KMS-11 (cell line): ENCODE results near the gene GADD45GIP1.

Source experiments
- H2AFZ ChIP-seq: fragments of 200-600 bp; sonication (generic); 2 replicates; pipeline ENCODE4 v1.6.1; 2016; ENCODE audit warnings: antibody characterized with exemption, mixed run types, low read depth
- H3K27ac ChIP-seq: fragments of 200-600 bp; sonication (generic); 2 replicates; pipeline ENCODE4 v1.6.1; 2016; ENCODE audit warnings: mild to moderate bottlenecking, mixed run types
- H3K27me3 ChIP-seq: fragments of 200-600 bp; sonication (generic); 2 replicates; pipeline ENCODE4 v1.6.1; 2017; ENCODE audit warnings: mild to moderate bottlenecking, low read depth, mixed run types, moderate library complexity; ENCODE audit not compliant: insufficient read depth
- H3K36me3 ChIP-seq: fragments of 200-600 bp; sonication (generic); 2 replicates; pipeline ENCODE4 v1.6.1; 2017; ENCODE audit warnings: mild to moderate bottlenecking, mixed run types; ENCODE audit not compliant: insufficient read depth
- H3K4me1 ChIP-seq: fragments of 200-600 bp; sonication (generic); 2 replicates; pipeline ENCODE4 v1.6.1; 2016; ENCODE audit warnings: mild to moderate bottlenecking, low read depth, mixed run types; ENCODE audit not compliant: poor library complexity, severe bottlenecking
- H3K4me2 ChIP-seq: fragments of 200-600 bp; sonication (generic); 2 replicates; pipeline ENCODE4 v1.7.0; 2016; ENCODE audit warnings: mild to moderate bottlenecking, mixed run types
- H3K4me3 ChIP-seq: fragments of 200-600 bp; sonication (generic); IDR thresholded peaks from 2 replicates; pipeline ENCODE4 v1.6.1; 2017; ENCODE audit warnings: low read depth, low read length, mixed read lengths; ENCODE audit not compliant: insufficient read depth
- H3K79me2 ChIP-seq: fragments of 200-600 bp; sonication (generic); 2 replicates; pipeline ENCODE4 v1.6.1; 2016; ENCODE audit warnings: low read depth, mixed run types; ENCODE audit not compliant: insufficient read depth
- H3K9ac ChIP-seq: fragments of 200-600 bp; sonication (generic); 2 replicates; pipeline ENCODE4 v1.6.1; 2016; ENCODE audit warnings: mild to moderate bottlenecking, mixed run types
- H4K20me1 ChIP-seq: fragments of 200-600 bp; sonication (generic); 2 replicates; pipeline ENCODE4 v1.6.1; 2016; ENCODE audit warnings: mild to moderate bottlenecking, mixed run types; ENCODE audit not compliant: insufficient read depth
- TF ChIP-seq, protein P1 (sequence below): fragments of 200-600 bp; sonication (generic); conservative IDR thresholded peaks from 2 replicates; pipeline ENCODE4 v1.6.1; 2017; ENCODE audit warnings: low read depth, mild to moderate bottlenecking, antibody characterized with exemption, low read length, moderate library complexity, mixed read lengths

GADD45GIP1 gene

DNA sequence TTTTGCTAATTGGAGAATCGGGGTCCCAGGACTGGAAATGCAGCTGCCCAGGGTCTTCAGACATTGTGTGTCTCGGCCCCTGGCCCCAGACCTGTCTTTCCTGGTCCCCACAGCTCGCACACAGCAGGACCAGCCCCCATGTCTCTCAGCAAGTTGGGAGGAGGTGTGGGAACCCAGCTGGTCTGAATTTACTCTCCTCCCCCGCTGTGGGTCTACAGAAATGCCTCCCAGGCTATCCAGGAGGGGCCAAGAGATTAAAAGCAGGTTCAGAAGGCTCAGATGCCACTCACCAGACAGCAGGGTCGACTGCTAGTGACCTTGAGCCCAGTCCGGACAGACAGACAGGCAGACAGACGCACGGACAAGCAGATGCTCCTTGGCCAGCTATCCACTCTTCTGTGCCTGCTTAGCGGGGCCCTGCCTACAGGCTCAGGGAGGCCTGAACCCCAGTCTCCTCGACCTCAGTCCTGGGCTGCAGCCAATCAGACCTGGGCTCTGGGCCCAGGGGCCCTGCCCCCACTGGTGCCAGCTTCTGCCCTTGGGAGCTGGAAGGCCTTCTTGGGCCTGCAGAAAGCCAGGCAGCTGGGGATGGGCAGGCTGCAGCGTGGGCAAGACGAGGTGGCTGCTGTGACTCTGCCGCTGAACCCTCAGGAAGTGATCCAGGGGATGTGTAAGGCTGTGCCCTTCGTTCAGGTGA, 12.4 kb upstream of the GADD45GIP1 start, which contains the start of gene DAND5:
DAND5 (plus strand) TSS at position 285 of the 697 bp plus-strand sequence; CDS start at position 370, 85 bp downstream.
- TF ChIP-seq, protein P1, sequence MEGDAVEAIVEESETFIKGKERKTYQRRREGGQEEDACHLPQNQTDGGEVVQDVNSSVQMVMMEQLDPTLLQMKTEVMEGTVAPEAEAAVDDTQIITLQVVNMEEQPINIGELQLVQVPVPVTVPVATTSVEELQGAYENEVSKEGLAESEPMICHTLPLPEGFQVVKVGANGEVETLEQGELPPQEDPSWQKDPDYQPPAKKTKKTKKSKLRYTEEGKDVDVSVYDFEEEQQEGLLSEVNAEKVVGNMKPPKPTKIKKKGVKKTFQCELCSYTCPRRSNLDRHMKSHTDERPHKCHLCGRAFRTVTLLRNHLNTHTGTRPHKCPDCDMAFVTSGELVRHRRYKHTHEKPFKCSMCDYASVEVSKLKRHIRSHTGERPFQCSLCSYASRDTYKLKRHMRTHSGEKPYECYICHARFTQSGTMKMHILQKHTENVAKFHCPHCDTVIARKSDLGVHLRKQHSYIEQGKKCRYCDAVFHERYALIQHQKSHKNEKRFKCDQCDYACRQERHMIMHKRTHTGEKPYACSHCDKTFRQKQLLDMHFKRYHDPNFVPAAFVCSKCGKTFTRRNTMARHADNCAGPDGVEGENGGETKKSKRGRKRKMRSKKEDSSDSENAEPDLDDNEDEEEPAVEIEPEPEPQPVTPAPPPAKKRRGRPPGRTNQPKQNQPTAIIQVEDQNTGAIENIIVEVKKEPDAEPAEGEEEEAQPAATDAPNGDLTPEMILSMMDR, result no peak
- H4K20me1 ChIP-seq, result no peaks in the 10 kb centered on the region
- no peak within 1 kb of the TSS for H3K9ac ChIP-seq
- H3K79me2 ChIP-seq, result no peaks in the 10 kb centered on the region
- no peaks in the 10 kb centered on the region for H3K27me3 ChIP-seq
- H3K4me1 ChIP-seq, result peaks cover 11% of the 10 kb centered on the region
- H2AFZ ChIP-seq, result no peak within 1 kb of the TSS
- no peak within 1 kb of the TSS for H3K27ac ChIP-seq
- no peaks in the 10 kb centered on the region for H3K36me3 ChIP-seq
- H3K4me2 ChIP-seq, result no peak within 1 kb of the TSS
- H3K4me3 ChIP-seq, result no peak within 1 kb of the TSS

DNA sequence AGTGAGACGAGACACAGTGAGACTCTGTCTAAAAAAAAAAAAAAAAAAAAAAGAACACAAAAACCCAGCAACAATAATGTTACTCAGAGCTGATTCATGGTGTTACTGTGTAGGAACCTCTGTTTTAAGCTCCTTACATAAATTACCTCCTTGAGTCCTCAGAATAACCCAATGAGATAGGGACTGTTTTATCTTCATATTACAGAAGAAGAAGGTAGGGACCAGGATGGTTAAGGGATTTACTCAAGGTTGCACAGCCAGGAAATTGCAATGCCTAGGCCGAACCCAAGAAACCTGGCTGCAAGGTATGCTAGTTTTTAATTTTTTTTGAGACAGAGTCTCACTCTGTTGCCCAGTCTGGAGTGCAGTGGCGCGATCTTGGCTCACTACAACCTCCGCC, 10.9 kb upstream of the GADD45GIP1 start:
- no peak overlapping the region for H3K4me2 ChIP-seq
- no peak overlapping the region for H2AFZ ChIP-seq
- H3K9ac ChIP-seq, result no peak overlapping the region
- H3K27me3 ChIP-seq, result peaks cover 2% of the 10 kb centered on the region; the same call in 1 of the 2 replicates
- no peak overlapping the region for H3K4me3 ChIP-seq
- H3K4me1 ChIP-seq, result peaks cover 4% of the 10 kb centered on the region
- no peak overlapping the region for H3K27ac ChIP-seq
- no peaks in the 10 kb centered on the region for H3K79me2 ChIP-seq
- H4K20me1 ChIP-seq, result no peaks in the 10 kb centered on the region
- no peaks in the 10 kb centered on the region for H3K36me3 ChIP-seq
- TF ChIP-seq, protein P1, result no peak

- no peaks in the 10 kb centered on the region for H4K20me1 ChIP-seq
- H2AFZ ChIP-seq, result peak overlapping the region; percentile 99
- TF ChIP-seq, protein P1, result no peak
- H3K79me2 ChIP-seq, result no peaks in the 10 kb centered on the region
- peaks cover 10% of the 10 kb centered on the region; the same call in 1 of the 2 replicates for H3K27me3 ChIP-seq
- H3K9ac ChIP-seq, result peak overlapping the region; percentile 52; the same call in 1 of the 2 replicates
- H3K4me2 ChIP-seq, result peak overlapping the region; percentile 86
- no peaks in the 10 kb centered on the region for H3K36me3 ChIP-seq
- H3K4me3 ChIP-seq, result no peak overlapping the region
- no peak overlapping the region for H3K27ac ChIP-seq
- H3K4me1 ChIP-seq, result peaks cover 4% of the 10 kb centered on the region
Observed at GRCh38 chr19:12965812-12966135, 8.8 kb upstream of the GADD45GIP1 start.

GRCh38 chr19:12965017-12965811, 8.2 kb upstream of the GADD45GIP1 start:
- H3K9ac ChIP-seq, result peak overlapping the region; percentile 52; the same call in 1 of the 2 replicates
- TF ChIP-seq, protein P1, result peak; percentile 93

More at GRCh38 chr19:12965017-12965811, 8.2 kb upstream of the GADD45GIP1 start:
- Histone ChIP-seq H3K4me3 (no peak overlapping the region), H3K79me2 (no peaks in the 10 kb centered on the region), H2AFZ (peak overlapping the region; percentile 99), H4K20me1 (no peaks in the 10 kb centered on the region), H3K27ac (peak overlapping the region; percentile 13; the same call in 1 of the 2 replicates), H3K4me1 (peaks cover 4% of the 10 kb centered on the region), H3K4me2 (peak overlapping the region; percentile 86), H3K27me3 (peaks cover 10% of the 10 kb centered on the region; the same call in 1 of the 2 replicates), H3K36me3 (no peaks in the 10 kb centered on the region)
